Heart right ventricle (tissue), 16 donors: ENCODE measurements around the gene HUS1B. TPM values are rescaled to one million over a fixed set of nuclear protein-coding genes. Genes with fewer than 3 reads are reported as not detected.

ENCODE experiments used
- ATAC-seq, 8 donors: fragments of 200-7000 bp; cut with Tn5 transposase; one replicate each; pipeline ENCODE4 v1.9.1; 2020; ENCODE audit warnings: mild to moderate bottlenecking in 8 of 8, moderate library complexity in 8 of 8, moderate number of reproducible peaks in 1 of 8
- DNase-seq, 2 donors: peaks; one replicate each; pipeline ENCODE4 v3.0.0-alpha.2; 2020
- H3K27ac ChIP-seq, 10 donors: fragments of 200-600 bp; sonication (generic) in 2 of 10; one replicate each; pipeline versions ENCODE4 v1.5.0 to v1.8.0; 2020 to 2022; ENCODE audit warnings: mild to moderate bottlenecking in 3 of 10
- H3K27me3 ChIP-seq, 7 donors: fragments of 200-600 bp; one replicate each; pipeline ENCODE4 v1.8.0; 2021 to 2022; ENCODE audit warnings: mild to moderate bottlenecking in 2 of 7
- H3K36me3 ChIP-seq, 9 donors: fragments of 200-600 bp; sonication (generic) in 1 of 9; one replicate each; pipeline versions ENCODE4 v1.5.0 to v1.8.0; 2020 to 2022; ENCODE audit warnings: mild to moderate bottlenecking in 2 of 9
- H3K4me1 ChIP-seq, 9 donors: fragments of 200-600 bp; sonication (generic) in 1 of 9; one replicate each; pipeline versions ENCODE4 v1.5.0 to v1.8.0; 2020 to 2022; ENCODE audit warnings: mild to moderate bottlenecking in 4 of 9
- H3K4me3 ChIP-seq, 10 donors: fragments of 200-600 bp; sonication (generic) in 2 of 10; one replicate each; pipeline versions ENCODE4 v1.5.0 to v1.8.0; 2020 to 2022; ENCODE audit warnings: mild to moderate bottlenecking in 7 of 10, moderate library complexity in 2 of 10
- H3K9me3 ChIP-seq, 11 donors: fragments of 200-600 bp in 10 of 11; sonication (generic) in 2 of 11; one replicate each; pipeline versions ENCODE4 v1.5.0 to v1.8.0; 2013 to 2022; ENCODE audit warnings: mild to moderate bottlenecking in 2 of 11, control low read depth in 1 of 11, moderate library complexity in 1 of 11
- CTCF ChIP-seq, 9 donors: fragments of 200-600 bp; sonication (generic) in 2 of 9; IDR thresholded peaks; one replicate each; pipeline versions ENCODE4 v1.5.0 to v1.8.0; 2021 to 2022; ENCODE audit warnings: antibody characterized with exemption in 9 of 9, mild to moderate bottlenecking in 5 of 9, moderate library complexity in 1 of 9
- WGBS, 2 donors: extraction: QIAGEN DNeasy Blood & Tissue Kit; methylation state at CpG; one replicate each; pipeline ENCODE4 v1.1.7; 2013; ENCODE audit warnings: inconsistent platforms in 1 of 2; 5-methylcytosine and 5-hydroxymethylcytosine counted together
- intact Hi-C, 10 donors: fragments of 100-400 bp; cut with DNase I; formaldehyde crosslinking; loops; one replicate each; pipeline versions ENCODE4 v1.11.1 to v1.14.2; 2022
- polyA plus RNA-seq, 2 donors: library from polyadenylated mRNA; stranded (reverse); fragments of 200-250 nt; gene quantifications; one replicate each; pipeline ENCODE4 v1.2.3, GENCODE V29; 2013
- total RNA-seq, 10 donors: library from RNA; stranded (reverse); fragmentation: NEBNext Ultra II Directional in 3 of 10; extraction: Animal tissue kit (Norgen Biotek cat#: 25700) in 3 of 10; gene quantifications; one replicate each; pipeline versions ENCODE4 v1.2.1 to v1.2.4, GENCODE V29; 2021 to 2023
- donor health status: Arrhythmogenic right ventricular cardiomyopathy.
- donor health status: ischemic (EF 13 %, LVEDD 7.1; RV severe dilation, severe dysfunction).
- donor health status: healthy with polysubstance abuse.
- donor health status: DM: no; HTN: yes; CAD: no.
- donor health status: DM: no; HTN: no; CAD: no.
- donor health status: ischemic (EF 25% LVEDD 6.9; RV normal size, moderate dysfunction).
- donor health status: ischemic (EF 25% LVEDD 5.7; RV mildly dilated, moderate dysfunction).
- donor health status: healthy.
- donor health status: DM: yes; HTN: yes; CAD: no.
- donor health status: Ischemic cardiomyopathy.
- donor health status: ischemic (EF 35%, LVEDD 5.7; RV mildly dilated, moderate dysfunction).
- donor health status: nonischemic (EF 11% LVEDD 7.7; RV severe dilation, severe dysfunction).
- donor health status: DM: yes; HTN: yes; CAD: no.
- donor health status: PGD.
- donor health status: ischemic (EF 29% LVEDD 5.4; RV normal size, mild dysfunction).
- donor health status: nonischemic (EF 23%, LVEDD 6.1; RV moderate dilation, normal function).

The HUS1B gene
- total and polyA plus RNA-seq, 12 donors, result 0.13 to 0.57 (median 0.33) TPM; not detected in 5

GRCh38 chr6:678520-678919, 21.6 kb upstream of the HUS1B start:
- no peak for ATAC-seq
- intact Hi-C loops, result no loop called here
- WGBS, 2 donors, result 67% methylated on average over 3 of the region's 3 CpGs
- H3K4me1 ChIP-seq, result peaks cover 0 to 20% (median 10%) of the 10 kb centered on the region in 9 donors
- no peak overlapping the region for H3K4me3 ChIP-seq
- DNase-seq, result no peak
- H3K9me3 ChIP-seq, result no peaks in the 10 kb centered on the region
- no peak for TF ChIP-seq CTCF (IDR thresholded peaks at IDR 0.05)
- H3K27me3 ChIP-seq, result no peaks in the 10 kb centered on the region
- no peak overlapping the region for H3K27ac ChIP-seq
- no peaks in the 10 kb centered on the region for H3K36me3 ChIP-seq

GRCh38 chr6:677919-678318, 21.0 kb upstream of the HUS1B start:
- 93 to 98% methylated on average over 4 of the region's 4 CpGs for WGBS, 2 donors
- Histone ChIP-seq H3K9me3 (no peaks in the 10 kb centered on the region), H3K4me1 (peaks cover 0 to 17% (median 8%) of the 10 kb centered on the region in 9 donors), H3K27me3 (no peaks in the 10 kb centered on the region), H3K36me3 (no peaks in the 10 kb centered on the region), H3K27ac (no peak overlapping the region), H3K4me3 (no peak overlapping the region)
- DNase-seq (no peak), ATAC-seq (no peak)
- intact Hi-C loops, result no loop called here
- no peak for TF ChIP-seq CTCF (IDR thresholded peaks at IDR 0.05)

GRCh38 chr6:674956-675355, 18.1 kb upstream of the HUS1B start:
- Histone ChIP-seq H3K27ac (no peak overlapping the region), H3K4me1 (peaks cover 0 to 14% (median 3%) of the 10 kb centered on the region in 9 donors), H3K9me3 (peaks cover 0 to 7% (median 0%) of the 10 kb centered on the region in 11 donors), H3K27me3 (no peaks in the 10 kb centered on the region), H3K36me3 (no peaks in the 10 kb centered on the region), H3K4me3 (no peak overlapping the region)
- intact Hi-C loops, result no loop called here
- TF ChIP-seq CTCF (IDR thresholded peaks at IDR 0.05), result no peak
- ATAC-seq, result no peak
- WGBS, 2 donors, result 73% methylated on average over 3 of the region's 3 CpGs
- no peak for DNase-seq

- no peak for TF ChIP-seq CTCF (IDR thresholded peaks at IDR 0.05)
- H3K4me3 ChIP-seq, result no peak overlapping the region
- ATAC-seq, result no peak
These were observed 17.5 kb upstream of the HUS1B start for GRCh38 chr6:674406-674805.

More at GRCh38 chr6:674406-674805, 17.5 kb upstream of the HUS1B start:
- no peaks in the 10 kb centered on the region for H3K36me3 ChIP-seq
- H3K9me3 ChIP-seq, result peaks cover 0 to 7% (median 0%) of the 10 kb centered on the region in 11 donors
- peaks cover 0 to 16% (median 3%) of the 10 kb centered on the region in 9 donors for H3K4me1 ChIP-seq
- H3K27me3 ChIP-seq, result no peaks in the 10 kb centered on the region
- intact Hi-C loops, result no loop called here
- no peak for DNase-seq
- H3K27ac ChIP-seq, result no peak overlapping the region
